ENCODE data around the gene MYH6. TPM values are rescaled to one million over a fixed set of nuclear protein-coding genes. Genes with fewer than 3 reads are reported as not detected.

MYH6 gene
- total RNA-seq, 1 donor from 2014 or later = 0.24 TPM

GRCh38 chr14:23354990-23355389 is 53.1 kb downstream of the MYH6 start:
- Mint-ChIP-seq H3K4me3 (no peak overlapping the region), H3K27me3 (peaks cover 28% of the 10 kb centered on the region), H3K9me3 (no peaks in the 10 kb centered on the region), H3K27ac (no peak overlapping the region), H3K36me3 (peaks cover 24% of the 10 kb centered on the region), H3K4me1 (ENCODE audit: unreplicated experiment) (peaks cover 9% of the 10 kb centered on the region)
- no peak for DNase-seq (ENCODE audit: extremely low spot score, unreplicated experiment)
- no peak for TF ChIP-seq CTCF (conservative IDR thresholded peaks at IDR 0.05)

- Mint-ChIP-seq H3K36me3 (peaks cover 21% of the 10 kb centered on the region), H3K4me3 (peak overlapping the region; percentile 87), H3K27me3 (peaks cover 30% of the 10 kb centered on the region), H3K9me3 (no peaks in the 10 kb centered on the region), H3K27ac (no peak overlapping the region), H3K4me1 (ENCODE audit: unreplicated experiment) (peaks cover 9% of the 10 kb centered on the region)
- no peak for DNase-seq (ENCODE audit: extremely low spot score, unreplicated experiment)
- TF ChIP-seq CTCF (conservative IDR thresholded peaks at IDR 0.05) = no peak
Observed at GRCh38 chr14:23353433-23353780, 54.7 kb downstream of the MYH6 start.

DNA sequence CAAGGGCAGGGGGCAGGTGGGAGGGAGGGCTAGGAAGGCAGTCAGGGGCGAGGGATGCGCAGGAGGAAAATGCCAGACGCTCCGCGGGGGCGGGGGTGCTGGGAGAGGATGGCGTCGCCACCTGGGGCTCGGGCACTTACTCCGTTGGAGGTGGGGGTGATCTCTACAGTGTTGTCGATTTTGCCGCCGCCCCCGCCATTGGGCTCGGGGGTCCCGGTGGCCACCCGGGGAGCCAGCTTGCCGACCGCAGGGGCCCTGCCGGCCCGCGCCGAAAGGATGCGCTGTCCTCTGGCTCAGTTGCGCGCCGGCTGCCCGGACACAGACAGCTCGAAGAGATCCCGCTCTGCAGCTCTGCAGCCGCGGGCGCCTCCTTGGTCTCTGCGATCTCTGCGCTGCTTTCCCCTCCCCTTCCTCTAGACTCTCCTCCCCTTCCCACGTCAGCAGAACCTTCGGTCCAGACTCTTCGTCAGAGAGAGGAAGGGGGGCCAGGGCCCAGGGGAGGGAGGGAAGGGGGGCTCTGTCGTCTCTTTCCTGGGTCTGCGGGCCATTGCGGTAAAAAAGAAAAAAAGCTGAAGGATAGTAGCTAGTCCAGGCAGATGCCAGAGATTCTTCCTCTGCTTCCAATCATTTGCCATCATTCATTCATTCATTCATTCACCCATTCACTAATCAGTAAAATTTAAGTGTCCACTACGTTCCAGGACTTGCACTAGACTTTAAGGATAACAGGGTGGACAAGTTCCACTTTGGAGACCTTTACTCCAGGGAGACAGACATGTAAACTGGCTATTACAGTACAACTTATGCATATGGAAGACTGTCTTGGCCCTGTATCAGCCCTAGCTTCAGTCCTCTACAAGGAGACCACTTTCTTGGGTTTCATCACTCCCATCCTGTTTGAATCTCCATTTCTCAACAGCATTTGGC is 55.3 kb downstream of the MYH6 start, which contains the start of gene SLC22A17:
Gene SLC22A17, minus strand, starts transcription at position 382 of the 927 bp plus-strand sequence.
- peak; percentile 41 for TF ChIP-seq CTCF (conservative IDR thresholded peaks at IDR 0.05)
- H3K36me3 Mint-ChIP-seq = peaks cover 17% of the 10 kb centered on the region
- DNase-seq (ENCODE audit: extremely low spot score, unreplicated experiment) = no peak
- H3K4me3 Mint-ChIP-seq = peak within 1 kb of the TSS; percentile 87
- H3K27ac Mint-ChIP-seq = peak within 1 kb of the TSS; percentile 78
- H3K27me3 Mint-ChIP-seq = peaks cover 30% of the 10 kb centered on the region
- H3K9me3 Mint-ChIP-seq = no peaks in the 10 kb centered on the region
- peaks cover 9% of the 10 kb centered on the region for H3K4me1 Mint-ChIP-seq (ENCODE audit: unreplicated experiment)

DNA sequence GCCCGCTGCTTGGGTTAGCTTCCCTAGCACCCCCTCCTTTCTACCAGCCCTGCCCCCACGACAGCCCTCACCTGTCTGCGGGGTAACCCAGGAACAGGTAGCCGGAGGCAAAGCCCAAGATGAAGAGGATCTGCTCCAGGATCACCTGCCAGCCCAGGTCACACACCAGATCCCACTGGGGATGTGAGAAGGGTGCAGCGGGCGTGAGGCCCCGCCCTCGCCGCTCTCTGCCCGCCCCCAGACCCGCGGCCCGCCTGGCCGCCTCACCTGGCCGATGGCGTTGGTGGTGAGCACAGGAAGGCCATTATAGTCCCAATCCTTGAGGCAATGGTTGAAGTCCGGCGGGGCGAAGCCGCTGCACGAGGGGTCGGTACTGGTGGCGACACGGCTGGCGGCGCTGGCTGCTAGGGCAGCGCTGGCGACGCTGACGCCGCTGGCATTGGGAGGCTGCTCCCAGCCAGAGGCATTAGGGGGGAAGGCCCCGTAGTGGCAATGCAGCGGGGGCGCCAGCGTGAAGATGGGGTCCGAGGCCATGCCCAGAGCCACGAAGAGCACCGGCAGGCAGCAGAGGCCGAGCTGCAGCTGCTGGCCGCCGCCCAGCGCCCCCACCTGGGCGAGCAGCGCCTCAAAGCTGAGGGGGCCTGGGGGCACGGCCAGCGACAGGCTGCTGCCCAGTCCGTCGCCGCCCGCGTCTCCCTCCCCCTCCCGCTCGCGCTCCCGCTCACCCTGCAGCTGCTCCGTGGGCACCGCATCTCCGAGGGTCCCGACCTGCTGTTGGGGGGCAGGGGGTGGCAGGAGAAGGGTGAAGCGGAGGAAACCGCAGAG is 56.2 kb downstream of the MYH6 start:
- peak overlapping the region; percentile 87 for H3K4me3 Mint-ChIP-seq
- DNase-seq (ENCODE audit: extremely low spot score, unreplicated experiment) = no peak
- peaks cover 30% of the 10 kb centered on the region for H3K27me3 Mint-ChIP-seq
- no peak for TF ChIP-seq CTCF (conservative IDR thresholded peaks at IDR 0.05)
- H3K4me1 Mint-ChIP-seq (ENCODE audit: unreplicated experiment) = peaks cover 9% of the 10 kb centered on the region
- no peak overlapping the region for H3K27ac Mint-ChIP-seq
- H3K36me3 Mint-ChIP-seq = peaks cover 17% of the 10 kb centered on the region
- no peaks in the 10 kb centered on the region for H3K9me3 Mint-ChIP-seq

DNA sequence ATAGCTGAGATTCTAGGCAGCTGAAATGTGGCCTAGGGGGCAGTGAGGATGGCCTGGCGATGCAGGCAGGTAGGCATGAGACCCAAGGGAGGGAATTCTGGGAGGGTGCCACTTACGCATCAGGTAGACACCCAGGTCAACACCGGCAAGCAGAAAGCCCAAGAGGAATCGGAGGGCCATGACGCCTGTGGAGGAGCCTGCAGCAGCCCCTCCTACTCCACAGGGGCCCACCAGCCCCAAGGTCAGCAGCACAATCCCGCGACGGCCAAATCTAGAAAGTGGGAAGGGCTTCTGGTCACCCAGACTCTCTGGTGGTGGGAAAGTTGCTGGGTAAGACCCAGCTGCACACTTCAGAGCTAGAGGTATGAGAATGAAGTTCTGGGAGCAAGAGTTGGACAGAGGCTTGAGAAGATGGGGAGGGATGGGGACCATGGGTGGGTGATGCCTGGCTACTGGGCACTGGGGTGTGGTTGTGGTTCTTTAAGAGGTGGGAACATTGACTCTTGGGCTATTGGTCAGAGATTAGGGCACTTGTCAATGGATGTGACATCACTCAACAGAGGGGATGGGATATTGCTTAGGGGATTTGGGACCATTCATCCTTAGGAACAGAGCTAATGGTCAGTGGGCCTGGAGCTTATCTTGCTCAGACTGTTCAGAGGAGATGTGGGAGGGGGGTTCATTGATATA is 58.8 kb downstream of the MYH6 start:
- H3K4me3 Mint-ChIP-seq = peak overlapping the region; percentile 53
- H3K4me1 Mint-ChIP-seq (ENCODE audit: unreplicated experiment) = peaks cover 9% of the 10 kb centered on the region
- no peak overlapping the region for H3K27ac Mint-ChIP-seq
- TF ChIP-seq CTCF (conservative IDR thresholded peaks at IDR 0.05) = no peak
- H3K9me3 Mint-ChIP-seq = no peaks in the 10 kb centered on the region
- no peak for DNase-seq (ENCODE audit: extremely low spot score, unreplicated experiment)
- H3K27me3 Mint-ChIP-seq = peaks cover 29% of the 10 kb centered on the region
- peaks cover 14% of the 10 kb centered on the region for H3K36me3 Mint-ChIP-seq

All from type B pancreatic cell (in vitro differentiated cells).